Osteoblast (primary cell): ENCODE measurements around the gene SH3PXD2B. TPM values are rescaled to one million over a fixed set of nuclear protein-coding genes. Genes with fewer than 3 reads are reported as not detected.
A peak's percentile ranks its signal among the peaks of the same experiment; 100 is the strongest.

Source experiments
- DNase-seq: peaks from one replicate; pipeline ENCODE4 v3.0.0; 2011; ENCODE audit warnings: low spot score, mixed read lengths; ENCODE audit not compliant: insufficient read length; ENCODE audit errors: missing footprints
- H2AFZ ChIP-seq: 2 replicates; pipeline ENCODE4 v1.6.0; 2011; ENCODE audit warnings: mild to moderate bottlenecking, low read length
- H3K27ac ChIP-seq: 2 replicates; pipeline ENCODE4 v1.5.1; 2011; ENCODE audit warnings: mild to moderate bottlenecking, low read depth, low read length, moderate library complexity
- H3K27me3 ChIP-seq: 2 replicates; pipeline ENCODE4 v1.6.0; 2012; ENCODE audit warnings: mild to moderate bottlenecking, control low read depth, inconsistent platforms, low read length, moderate library complexity; ENCODE audit not compliant: insufficient read depth
- H3K36me3 ChIP-seq: 2 replicates; pipeline ENCODE4 v1.5.1; 2011; ENCODE audit warnings: mild to moderate bottlenecking, low read length, control low read depth, moderate library complexity; ENCODE audit not compliant: insufficient read depth
- H3K4me1 ChIP-seq: 2 replicates; pipeline ENCODE4 v1.5.1; 2011; ENCODE audit warnings: mild to moderate bottlenecking, low read length, control low read depth, moderate library complexity; ENCODE audit not compliant: insufficient read depth
- H3K4me2 ChIP-seq: 2 replicates; pipeline ENCODE4 v1.6.0; 2011; ENCODE audit warnings: mild to moderate bottlenecking, low read length; ENCODE audit not compliant: insufficient read depth
- H3K4me3 ChIP-seq: fragments of 200-600 bp; sonication (generic); 3 replicates; pipeline ENCODE4 v1.5.1; 2012; ENCODE audit warnings: mild to moderate bottlenecking, low read length, inconsistent platforms; ENCODE audit not compliant: insufficient read depth
- H3K79me2 ChIP-seq: 2 replicates; pipeline ENCODE4 v1.6.0; 2012; ENCODE audit warnings: mild to moderate bottlenecking, low read length, control low read depth, inconsistent platforms; ENCODE audit not compliant: insufficient read depth
- H3K9me3 ChIP-seq: 2 replicates; pipeline ENCODE4 v1.5.1; 2011; ENCODE audit warnings: low read depth, low read length, control low read depth
- H4K20me1 ChIP-seq: 2 replicates; pipeline ENCODE4 v1.6.0; 2012; ENCODE audit warnings: mild to moderate bottlenecking, low read length, control low read depth; ENCODE audit not compliant: insufficient read depth
- total RNA-seq: library from RNA; depleted of rRNA; stranded (reverse); fragments of >200 nt; gene quantifications from 2 replicates; pipeline ENCODE4 v1.2.3, GENCODE V29; 2012
- TF ChIP-seq, protein P1 (sequence below): IDR thresholded peaks from 2 replicates; pipeline ENCODE4 v1.5.1; 2011; ENCODE audit warnings: mild to moderate bottlenecking, low read depth, low read length, moderate library complexity; ENCODE audit errors: extremely low read depth

The SH3PXD2B gene
- total RNA-seq, 1 donor, result 58.3 TPM

DNA sequence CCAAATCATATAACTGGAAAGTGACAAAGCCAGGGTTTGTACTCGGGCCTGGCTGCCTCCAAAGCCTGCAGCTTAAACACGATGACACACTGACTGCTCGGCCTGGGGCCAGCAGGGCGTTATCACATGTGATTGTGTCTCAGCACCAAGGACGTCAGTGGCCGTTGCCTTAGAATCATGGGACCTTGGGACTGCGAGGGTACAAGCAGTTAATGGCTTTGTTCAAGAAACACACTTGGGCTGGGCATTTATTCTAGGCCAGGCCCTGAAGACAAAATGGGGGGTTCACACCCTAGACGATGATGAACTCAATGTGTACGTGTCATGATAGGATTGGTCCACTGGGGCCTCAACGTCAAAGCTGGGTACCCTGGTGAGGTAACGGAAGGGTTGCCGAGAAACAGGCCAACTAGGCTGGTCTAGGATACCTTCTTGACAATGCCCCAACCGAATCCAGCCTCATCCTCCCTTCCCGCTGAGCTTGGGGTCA, 13.0 kb downstream of the SH3PXD2B start:
- H3K27ac ChIP-seq, result no peak overlapping the region
- no peak for DNase-seq
- H3K36me3 ChIP-seq, result peaks cover 11% of the 10 kb centered on the region
- H3K9me3 ChIP-seq, result no peaks in the 10 kb centered on the region
- H3K4me2 ChIP-seq, result no peak overlapping the region
- peaks cover 94% of the 10 kb centered on the region for H4K20me1 ChIP-seq
- H3K27me3 ChIP-seq, result no peaks in the 10 kb centered on the region
- H2AFZ ChIP-seq, result no peak overlapping the region
- H3K4me1 ChIP-seq, result peaks cover 35% of the 10 kb centered on the region
- peaks cover 95% of the 10 kb centered on the region for H3K79me2 ChIP-seq
- TF ChIP-seq, protein P1, sequence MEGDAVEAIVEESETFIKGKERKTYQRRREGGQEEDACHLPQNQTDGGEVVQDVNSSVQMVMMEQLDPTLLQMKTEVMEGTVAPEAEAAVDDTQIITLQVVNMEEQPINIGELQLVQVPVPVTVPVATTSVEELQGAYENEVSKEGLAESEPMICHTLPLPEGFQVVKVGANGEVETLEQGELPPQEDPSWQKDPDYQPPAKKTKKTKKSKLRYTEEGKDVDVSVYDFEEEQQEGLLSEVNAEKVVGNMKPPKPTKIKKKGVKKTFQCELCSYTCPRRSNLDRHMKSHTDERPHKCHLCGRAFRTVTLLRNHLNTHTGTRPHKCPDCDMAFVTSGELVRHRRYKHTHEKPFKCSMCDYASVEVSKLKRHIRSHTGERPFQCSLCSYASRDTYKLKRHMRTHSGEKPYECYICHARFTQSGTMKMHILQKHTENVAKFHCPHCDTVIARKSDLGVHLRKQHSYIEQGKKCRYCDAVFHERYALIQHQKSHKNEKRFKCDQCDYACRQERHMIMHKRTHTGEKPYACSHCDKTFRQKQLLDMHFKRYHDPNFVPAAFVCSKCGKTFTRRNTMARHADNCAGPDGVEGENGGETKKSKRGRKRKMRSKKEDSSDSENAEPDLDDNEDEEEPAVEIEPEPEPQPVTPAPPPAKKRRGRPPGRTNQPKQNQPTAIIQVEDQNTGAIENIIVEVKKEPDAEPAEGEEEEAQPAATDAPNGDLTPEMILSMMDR, result no peak
- H3K4me3 ChIP-seq, result no peak overlapping the region

DNA sequence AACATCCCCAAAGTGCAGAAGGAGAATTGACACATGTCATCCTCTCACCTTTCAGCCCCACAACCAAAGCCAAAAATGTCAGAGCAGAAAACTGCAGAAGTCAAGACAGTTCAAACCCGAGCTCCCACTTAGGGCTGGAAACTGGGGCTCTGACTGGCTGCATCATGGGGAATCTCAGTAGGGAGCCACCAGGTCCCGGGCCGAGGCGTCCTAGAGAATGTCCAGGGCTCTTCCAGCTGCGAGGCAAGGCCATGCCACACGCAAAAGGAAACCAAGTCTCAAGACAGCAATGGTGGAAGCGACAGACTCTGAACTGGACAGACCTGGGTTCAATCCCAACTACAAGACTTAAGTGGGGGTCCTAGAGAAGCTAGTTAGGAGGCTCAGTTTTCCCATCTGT, 13.8 kb downstream of the SH3PXD2B start:
- Histone ChIP-seq H3K4me1 (peaks cover 33% of the 10 kb centered on the region), H3K4me2 (no peak overlapping the region), H3K9me3 (no peaks in the 10 kb centered on the region), H3K27me3 (no peaks in the 10 kb centered on the region), H3K27ac (no peak overlapping the region), H2AFZ (no peak overlapping the region), H3K36me3 (peaks cover 11% of the 10 kb centered on the region), H3K79me2 (peaks cover 95% of the 10 kb centered on the region), H3K4me3 (no peak overlapping the region), H4K20me1 (peaks cover 93% of the 10 kb centered on the region)
- DNase-seq, result no peak
- TF ChIP-seq, protein P1, result no peak

DNA sequence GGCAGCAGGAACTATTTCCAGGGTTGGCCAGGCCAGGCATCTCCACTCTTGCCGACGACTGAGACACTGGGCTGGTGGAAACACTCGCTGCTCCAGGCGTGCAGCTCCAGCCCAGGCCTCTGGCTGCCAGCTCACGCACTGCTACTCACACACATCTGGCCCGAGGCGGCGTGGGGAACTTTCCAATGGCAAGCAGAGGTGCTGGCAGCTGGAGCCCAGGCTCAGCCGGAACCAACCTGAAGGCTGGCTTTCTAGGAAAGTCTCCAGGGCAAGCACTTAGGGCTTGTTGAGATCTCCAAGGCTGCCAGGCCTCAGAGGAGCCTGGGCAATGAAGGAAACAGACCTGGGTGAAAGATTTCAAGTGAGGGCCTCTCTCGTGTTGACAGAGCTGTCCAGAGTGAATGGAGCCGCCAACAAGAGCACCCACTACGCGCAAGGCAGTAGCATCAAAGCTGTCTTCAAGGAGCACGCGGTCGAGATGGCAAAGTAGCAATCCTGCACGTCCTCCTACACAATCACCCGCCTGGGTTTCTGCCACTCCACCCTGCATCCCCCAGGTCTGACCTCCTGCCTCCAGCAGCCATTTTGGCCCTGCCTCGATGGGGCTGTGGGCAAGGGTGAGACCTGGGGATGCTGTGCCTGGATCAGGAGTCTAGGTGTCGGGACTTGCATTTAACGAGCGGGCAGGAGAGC, 14.4 kb downstream of the SH3PXD2B start:
- H3K4me1 ChIP-seq, result peaks cover 31% of the 10 kb centered on the region

DNA sequence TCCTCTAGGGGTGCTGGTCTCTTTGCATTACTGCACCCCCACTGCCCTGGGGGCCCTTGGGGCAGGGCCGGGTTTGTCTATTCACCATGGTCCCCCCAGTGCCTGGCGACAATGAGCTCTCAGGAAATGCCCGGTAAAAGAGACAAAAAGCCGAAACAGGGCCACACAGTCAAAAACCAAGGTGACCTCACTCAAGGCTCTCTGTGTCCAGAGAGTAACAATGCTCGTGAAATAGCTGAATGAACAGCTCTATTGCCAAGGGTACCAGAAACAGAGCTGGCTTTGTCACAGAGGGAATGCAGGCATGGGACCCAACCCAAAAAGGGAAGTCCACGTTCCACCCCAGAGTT, 16.0 kb downstream of the SH3PXD2B start:
- Histone ChIP-seq H3K79me2 (peaks cover 95% of the 10 kb centered on the region), H3K36me3 (peaks cover 16% of the 10 kb centered on the region), H3K27ac (peak overlapping the region; percentile 40), H4K20me1 (peaks cover 88% of the 10 kb centered on the region), H3K4me1 (peaks cover 16% of the 10 kb centered on the region), H3K27me3 (no peaks in the 10 kb centered on the region), H2AFZ (no peak overlapping the region), H3K4me3 (no peak overlapping the region), H3K4me2 (no peak overlapping the region), H3K9me3 (no peaks in the 10 kb centered on the region)
- no peak for DNase-seq
- TF ChIP-seq, protein P1, result no peak

More for the DNA sequence above, 14.4 kb downstream of the SH3PXD2B start:
- TF ChIP-seq, protein P1, result no peak
- H4K20me1 ChIP-seq, result peaks cover 90% of the 10 kb centered on the region
- H3K27me3 ChIP-seq, result no peaks in the 10 kb centered on the region
- H3K9me3 ChIP-seq, result no peaks in the 10 kb centered on the region
- H3K4me3 ChIP-seq, result no peak overlapping the region
- peaks cover 95% of the 10 kb centered on the region for H3K79me2 ChIP-seq
- no peak overlapping the region for H2AFZ ChIP-seq
- no peak overlapping the region for H3K27ac ChIP-seq
- H3K36me3 ChIP-seq, result peaks cover 16% of the 10 kb centered on the region
- DNase-seq, result peak; percentile 60
- no peak overlapping the region for H3K4me2 ChIP-seq
